DMS 273 (cell line): ENCODE data around the gene TM4SF18.

ENCODE experiments used
- DNase-seq: peaks from one replicate; lab custom pipeline; 2025; ENCODE audit not compliant: unreplicated experiment; lab: John Stamatoyannopoulos, UW

Gene TM4SF18

GRCh38 chr3:149331396-149331795 is 2.0 kb downstream of the TM4SF18 start:
- no peak for DNase-seq

GRCh38 chr3:149330609-149331331 is 2.7 kb downstream of the TM4SF18 start:
- peak; percentile 13 for DNase-seq

- no peak for DNase-seq
Observed at GRCh38 chr3:149327156-149327555, 6.3 kb downstream of the TM4SF18 start.

- no peak for DNase-seq
Observed at GRCh38 chr3:149325581-149325980, 7.9 kb downstream of the TM4SF18 start.

- DNase-seq, result no peak
Observed at GRCh38 chr3:149324332-149324731, 9.1 kb downstream of the TM4SF18 start.

GRCh38 chr3:149321640-149322039 is 11.8 kb downstream of the TM4SF18 start:
- no peak for DNase-seq

- DNase-seq, result no peak
Observed at GRCh38 chr3:149321136-149321535, 12.3 kb downstream of the TM4SF18 start.

GRCh38 chr3:149319750-149320149 is 13.7 kb downstream of the TM4SF18 start:
- no peak for DNase-seq

- no peak for DNase-seq
Observed at GRCh38 chr3:149317072-149317471, 16.4 kb downstream of the TM4SF18 start.

- no peak for DNase-seq
Observed at GRCh38 chr3:149316437-149316836, 17.0 kb downstream of the TM4SF18 start.

- DNase-seq, result no peak
Observed at GRCh38 chr3:149315694-149316093, 17.7 kb downstream of the TM4SF18 start.

GRCh38 chr3:149314807-149315578 is 18.4 kb downstream of the TM4SF18 start:
- no peak for DNase-seq

GRCh38 chr3:149313542-149313941 is 19.9 kb downstream of the TM4SF18 start:
- no peak for DNase-seq

GRCh38 chr3:149310796-149311534 is 22.5 kb downstream of the TM4SF18 start:
- DNase-seq, result no peak

- no peak for DNase-seq
Observed at GRCh38 chr3:149307435-149307783, 26.0 kb downstream of the TM4SF18 start.

GRCh38 chr3:149306751-149307434 is 26.5 kb downstream of the TM4SF18 start:
- no peak for DNase-seq

- no peak for DNase-seq
Observed at GRCh38 chr3:149305376-149305775, 28.1 kb downstream of the TM4SF18 start.

GRCh38 chr3:149299938-149300801 is 33.3 kb downstream of the TM4SF18 start:
- DNase-seq, result peak; percentile 64

GRCh38 chr3:149296972-149297371 is 36.5 kb downstream of the TM4SF18 start:
- no peak for DNase-seq

GRCh38 chr3:149292666-149293065 is 40.8 kb downstream of the TM4SF18 start:
- DNase-seq, result no peak
